Fibroblast of lung (primary cell): ENCODE data around the gene LXN.
"Not testable (repeated sequence)": the region's sequence is repeated elsewhere in the genome, so short reads cannot be mapped to it uniquely, and the experiment has no call there.

Source experiments
- CTCF ChIP-seq, 2 donors: IDR thresholded peaks in 1 of 2; conservative IDR thresholded peaks in 1 of 2; 1 replicate in 1 of 2; 2 replicates in 1 of 2; pipeline ENCODE4 v1.5.1; 2011 to 2012; ENCODE audit warnings: low read length in 2 of 2, control low read depth in 1 of 2, inconsistent platforms in 1 of 2, low read depth in 1 of 2, mild to moderate bottlenecking in 1 of 2
- EZH2 ChIP-seq: IDR thresholded peaks from 2 replicates; pipeline ENCODE4 v1.5.1; 2012; ENCODE audit warnings: low read length, control low read depth, mild to moderate bottlenecking; ENCODE audit errors: missing control alignments

- TF ChIP-seq CTCF (conservative IDR thresholded peaks at IDR 0.05 in 1 of 2, IDR thresholded peaks at IDR 0.05 in 1 of 2; ENCODE audit: low read depth in 1 of 2, low read length in 2 of 2); EZH2: not testable (repeated sequence)
Observed at GRCh38 chr3:158693866-158694456, 21.5 kb upstream of the LXN start.
